Colonic mucosa (tissue), 4 donors: Measurements from ENCODE around the gene FARSB. TPM values are rescaled to one million over a fixed set of nuclear protein-coding genes. Genes with fewer than 3 reads are reported as not detected.

Experiments used
- DNase-seq: peaks from one replicate; pipeline ENCODE4 v3.0.0-alpha.2; 2020
- H3K27ac ChIP-seq: fragments of 200-600 bp; one replicate; pipeline ENCODE4 v1.8.0; 2021
- H3K27me3 ChIP-seq: fragments of 200-600 bp; one replicate; pipeline ENCODE4 v1.8.0; 2021
- H3K36me3 ChIP-seq: fragments of 200-600 bp; one replicate; pipeline ENCODE4 v1.8.0; 2021
- H3K4me1 ChIP-seq: fragments of 200-600 bp; one replicate; pipeline ENCODE4 v1.8.0; 2021; ENCODE audit warnings: mild to moderate bottlenecking
- H3K4me3 ChIP-seq: fragments of 200-600 bp; one replicate; pipeline ENCODE4 v1.8.0; 2021
- H3K9ac ChIP-seq, 2 donors: one replicate each; pipeline ENCODE4 v1.7.0; 2013; ENCODE audit warnings: control low read depth in 2 of 2, low read depth in 2 of 2, low read length in 2 of 2
- H3K9me3 ChIP-seq: fragments of 200-600 bp; one replicate; pipeline ENCODE4 v1.8.0; 2021
- CTCF ChIP-seq: fragments of 200-600 bp; IDR thresholded peaks from one replicate; pipeline ENCODE4 v1.8.0; 2022; ENCODE audit warnings: antibody characterized with exemption, mild to moderate bottlenecking
- intact Hi-C: fragments of 100-400 bp; cut with DNase I; formaldehyde crosslinking; loops from one replicate; pipeline ENCODE4 v1.14.1; 2022
- total RNA-seq, 2 donors: library from RNA; stranded (reverse); fragmentation: NEBNext Ultra II Directional in 1 of 2; extraction: Animal tissue kit (Norgen Biotek cat#: 25700) in 1 of 2; gene quantifications; one replicate each; pipeline ENCODE4 v1.2.1, GENCODE V29; 2021
- donor health status: healthy.
- donor health status: DM: no; HTN: no; CAD: no.
- donor health status: DM: no; HTN: no; CAD: no.

FARSB gene
- total RNA-seq, 2 donors from 2014 or later, result 21.9 to 34.6 TPM

GRCh38 chr2:222606306-222606705 lies 49.6 kb downstream of the FARSB start:
- DNase-seq, result no peak
- no peak overlapping the region for H3K9ac ChIP-seq
- intact Hi-C loops, result no loop called here
- no peak overlapping the region for H3K27ac ChIP-seq
- no peak overlapping the region for H3K4me3 ChIP-seq
- H3K4me1 ChIP-seq, result no peaks in the 10 kb centered on the region
- TF ChIP-seq CTCF, result no peak
- H3K36me3 ChIP-seq, result no peaks in the 10 kb centered on the region
- H3K9me3 ChIP-seq, result no peaks in the 10 kb centered on the region
- no peaks in the 10 kb centered on the region for H3K27me3 ChIP-seq

GRCh38 chr2:222604749-222605515 lies 51.0 kb downstream of the FARSB start:
- Histone ChIP-seq H3K4me3 (no peak overlapping the region), H3K36me3 (no peaks in the 10 kb centered on the region), H3K9me3 (no peaks in the 10 kb centered on the region), H3K27ac (no peak overlapping the region), H3K9ac (no peak overlapping the region), H3K27me3 (no peaks in the 10 kb centered on the region), H3K4me1 (no peaks in the 10 kb centered on the region)
- no peak for DNase-seq
- intact Hi-C loops, result no loop called here
- no peak for TF ChIP-seq CTCF

GRCh38 chr2:222603501-222603900 lies 52.4 kb downstream of the FARSB start:
- H3K27ac ChIP-seq, result no peak overlapping the region
- H3K27me3 ChIP-seq, result no peaks in the 10 kb centered on the region
- intact Hi-C loops, result no loop called here
- H3K4me3 ChIP-seq, result no peak overlapping the region
- H3K9ac ChIP-seq, result no peak overlapping the region
- no peak for DNase-seq
- no peaks in the 10 kb centered on the region for H3K36me3 ChIP-seq
- TF ChIP-seq CTCF, result no peak
- no peaks in the 10 kb centered on the region for H3K4me1 ChIP-seq
- H3K9me3 ChIP-seq, result no peaks in the 10 kb centered on the region

GRCh38 chr2:222598611-222599010 lies 57.3 kb downstream of the FARSB start:
- no peaks in the 10 kb centered on the region for H3K9me3 ChIP-seq
- H3K4me1 ChIP-seq, result no peaks in the 10 kb centered on the region
- no peaks in the 10 kb centered on the region for H3K27me3 ChIP-seq
- no peak overlapping the region for H3K27ac ChIP-seq
- TF ChIP-seq CTCF, result no peak
- no peak overlapping the region for H3K4me3 ChIP-seq
- intact Hi-C loops, result no loop called here
- no peak overlapping the region for H3K9ac ChIP-seq
- peak; percentile 30 for DNase-seq
- no peaks in the 10 kb centered on the region for H3K36me3 ChIP-seq

GRCh38 chr2:222595581-222595980 lies 60.3 kb downstream of the FARSB start:
- intact Hi-C loops, result no loop called here
- H3K27ac ChIP-seq, result no peak overlapping the region
- no peak overlapping the region for H3K9ac ChIP-seq
- no peak for TF ChIP-seq CTCF
- H3K9me3 ChIP-seq, result no peaks in the 10 kb centered on the region
- H3K36me3 ChIP-seq, result no peaks in the 10 kb centered on the region
- no peak for DNase-seq
- no peaks in the 10 kb centered on the region for H3K27me3 ChIP-seq
- H3K4me3 ChIP-seq, result no peak overlapping the region
- no peaks in the 10 kb centered on the region for H3K4me1 ChIP-seq
